Nephron progenitor cell (in vitro differentiated cells): ENCODE results near the gene PPP1R14D.

Experiments used
- DNase-seq: peaks from one replicate; pipeline ENCODE4 v3.0.0; 2021
- H3K27ac Mint-ChIP-seq: 2 replicates; pipeline ENCODE4 v1.8.0; 2021; ENCODE audit warnings: mild to moderate bottlenecking, moderate library complexity, mixed read lengths
- H3K27me3 Mint-ChIP-seq: 2 replicates; pipeline ENCODE4 v1.8.0; 2021; ENCODE audit warnings: mild to moderate bottlenecking, low read depth, mixed read lengths; ENCODE audit not compliant: poor library complexity
- H3K36me3 Mint-ChIP-seq: 2 replicates; pipeline ENCODE4 v1.8.0; 2021; ENCODE audit warnings: low read depth, mixed read lengths
- H3K4me1 Mint-ChIP-seq: 2 replicates; pipeline ENCODE4 v1.8.0; 2021; ENCODE audit warnings: mixed read lengths
- H3K4me3 Mint-ChIP-seq: 2 replicates; pipeline ENCODE4 v1.8.0; 2021; ENCODE audit warnings: mild to moderate bottlenecking, moderate library complexity, mixed read lengths
- H3K9me3 Mint-ChIP-seq: 2 replicates; pipeline ENCODE4 v1.8.0; 2021; ENCODE audit warnings: mild to moderate bottlenecking, moderate library complexity, mixed read lengths
- TF ChIP-seq, protein P1 (sequence below): fragments of 200-600 bp; sonication (generic); IDR thresholded peaks from 2 replicates; pipeline ENCODE4 v1.5.0; 2021; ENCODE audit warnings: antibody characterized with exemption

Gene PPP1R14D

DNA sequence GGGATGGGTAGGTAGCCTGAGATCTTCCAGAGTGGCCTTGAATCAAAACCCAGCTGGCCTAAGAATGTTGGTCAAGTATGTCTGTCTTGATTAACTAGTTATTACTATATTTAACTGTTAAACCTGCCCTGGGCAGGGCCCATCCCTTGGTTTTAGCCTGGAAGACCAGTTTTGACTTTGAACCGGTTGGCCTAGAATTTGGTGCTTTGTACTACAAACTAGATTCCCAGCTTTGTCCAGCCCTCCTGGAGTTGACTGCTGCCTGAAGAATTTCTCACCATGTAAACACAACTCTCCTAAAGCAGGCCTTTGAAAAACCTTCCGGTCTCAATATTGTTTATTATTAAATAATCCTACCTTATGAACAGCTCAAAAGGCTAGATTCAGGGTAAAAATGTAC lies 42.7 kb downstream of the PPP1R14D start:
- Mint-ChIP-seq H3K27me3 (peaks cover 3% of the 10 kb centered on the region), H3K9me3 (no peaks in the 10 kb centered on the region), H3K36me3 (no peaks in the 10 kb centered on the region), H3K4me3 (no peak overlapping the region), H3K4me1 (peaks cover 12% of the 10 kb centered on the region), H3K27ac (peak overlapping the region; percentile 29)
- no peak for DNase-seq
- TF ChIP-seq, protein P1, sequence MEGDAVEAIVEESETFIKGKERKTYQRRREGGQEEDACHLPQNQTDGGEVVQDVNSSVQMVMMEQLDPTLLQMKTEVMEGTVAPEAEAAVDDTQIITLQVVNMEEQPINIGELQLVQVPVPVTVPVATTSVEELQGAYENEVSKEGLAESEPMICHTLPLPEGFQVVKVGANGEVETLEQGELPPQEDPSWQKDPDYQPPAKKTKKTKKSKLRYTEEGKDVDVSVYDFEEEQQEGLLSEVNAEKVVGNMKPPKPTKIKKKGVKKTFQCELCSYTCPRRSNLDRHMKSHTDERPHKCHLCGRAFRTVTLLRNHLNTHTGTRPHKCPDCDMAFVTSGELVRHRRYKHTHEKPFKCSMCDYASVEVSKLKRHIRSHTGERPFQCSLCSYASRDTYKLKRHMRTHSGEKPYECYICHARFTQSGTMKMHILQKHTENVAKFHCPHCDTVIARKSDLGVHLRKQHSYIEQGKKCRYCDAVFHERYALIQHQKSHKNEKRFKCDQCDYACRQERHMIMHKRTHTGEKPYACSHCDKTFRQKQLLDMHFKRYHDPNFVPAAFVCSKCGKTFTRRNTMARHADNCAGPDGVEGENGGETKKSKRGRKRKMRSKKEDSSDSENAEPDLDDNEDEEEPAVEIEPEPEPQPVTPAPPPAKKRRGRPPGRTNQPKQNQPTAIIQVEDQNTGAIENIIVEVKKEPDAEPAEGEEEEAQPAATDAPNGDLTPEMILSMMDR, result no peak

DNA sequence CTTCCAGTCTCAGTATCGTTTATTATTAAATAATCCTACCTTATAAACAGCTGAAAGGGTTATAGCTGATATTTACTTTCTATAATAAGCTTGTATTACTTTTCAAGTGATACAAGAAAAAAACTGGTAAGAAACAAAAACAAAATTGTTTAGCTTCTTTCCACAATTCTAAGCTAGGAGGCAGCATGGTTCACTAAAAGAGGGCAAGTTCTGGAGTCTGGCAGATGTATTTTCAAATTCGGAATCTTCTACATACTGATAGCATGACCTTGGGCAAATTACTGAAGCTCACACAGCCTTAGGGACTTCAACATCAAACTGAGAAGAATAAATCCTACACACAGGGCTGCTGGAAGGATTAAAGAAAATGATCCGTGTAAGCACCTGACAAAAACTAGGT lies 43.3 kb downstream of the PPP1R14D start:
- H3K36me3 Mint-ChIP-seq, result no peaks in the 10 kb centered on the region
- H3K27ac Mint-ChIP-seq, result no peak overlapping the region
- peaks cover 12% of the 10 kb centered on the region for H3K4me1 Mint-ChIP-seq
- TF ChIP-seq, protein P1, result no peak
- H3K9me3 Mint-ChIP-seq, result no peaks in the 10 kb centered on the region
- H3K27me3 Mint-ChIP-seq, result peaks cover 3% of the 10 kb centered on the region
- no peak for DNase-seq
- no peak overlapping the region for H3K4me3 Mint-ChIP-seq

DNA sequence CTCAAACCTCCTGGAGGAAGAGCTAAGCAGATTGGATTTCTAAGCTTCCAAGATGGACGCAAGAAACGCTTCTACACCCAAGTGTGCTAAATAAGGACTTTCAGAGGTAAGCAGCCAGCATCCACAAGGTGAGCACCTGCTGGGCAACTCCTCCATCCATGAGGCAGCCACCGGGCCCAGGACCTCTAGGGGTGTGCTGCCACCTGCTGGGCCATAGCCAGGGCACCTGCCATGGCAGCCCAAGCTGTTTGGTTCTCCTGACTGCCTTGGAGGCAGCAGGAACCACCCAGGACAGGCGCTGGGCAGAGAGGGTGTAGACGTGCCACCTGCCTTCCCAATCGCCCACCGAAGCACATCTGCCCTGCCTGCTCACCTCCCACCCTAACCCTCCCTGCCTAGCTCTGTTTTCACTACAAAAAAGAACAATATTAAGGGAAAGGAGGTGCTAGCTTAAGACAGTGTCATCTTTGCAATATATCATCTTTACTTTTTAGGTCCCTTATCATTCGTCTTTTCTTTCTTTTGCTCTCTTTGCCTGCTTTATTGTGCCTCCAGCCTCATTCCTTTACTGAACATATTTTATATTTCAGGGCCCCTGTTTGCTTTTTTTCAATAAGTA lies 45.8 kb downstream of the PPP1R14D start:
- Mint-ChIP-seq H3K27ac (peak overlapping the region; percentile 7), H3K27me3 (no peaks in the 10 kb centered on the region)

DNA sequence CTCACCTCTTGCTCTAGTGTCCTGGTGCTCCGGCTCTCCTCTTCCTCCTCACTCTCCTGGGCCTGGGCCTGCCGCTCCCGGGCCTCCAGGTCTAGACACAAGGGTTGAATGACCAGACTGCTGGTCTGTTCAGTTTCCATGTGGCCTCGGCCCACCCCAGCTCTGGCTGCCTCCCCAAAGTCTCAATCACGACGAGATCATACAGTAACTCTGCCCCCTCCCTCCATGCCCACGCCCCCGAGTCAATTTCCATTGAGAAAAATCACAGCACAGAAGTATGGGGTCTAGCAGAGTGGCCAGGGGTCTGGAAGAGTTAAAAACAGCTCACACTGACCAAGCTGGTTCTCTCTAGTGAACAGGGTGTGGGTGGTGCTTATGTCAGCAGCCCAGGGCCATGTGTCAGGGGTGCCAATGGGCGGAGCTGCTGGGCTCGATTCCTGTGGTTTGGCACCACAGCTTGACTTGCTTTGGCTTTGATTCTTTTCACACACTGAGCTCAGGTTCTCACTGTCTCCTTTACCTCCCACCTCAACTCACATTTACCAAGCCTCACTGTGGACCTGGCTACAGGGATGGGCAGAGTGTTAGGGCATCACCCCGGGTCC lies 51.9 kb downstream of the PPP1R14D start:
- Mint-ChIP-seq H3K27ac (peak overlapping the region; percentile 32), H3K36me3 (peaks cover 23% of the 10 kb centered on the region), H3K9me3 (no peaks in the 10 kb centered on the region), H3K4me3 (no peak overlapping the region), H3K4me1 (no peaks in the 10 kb centered on the region), H3K27me3 (no peaks in the 10 kb centered on the region)
- DNase-seq, result no peak
- TF ChIP-seq, protein P1, result no peak

More for the DNA sequence above, 45.8 kb downstream of the PPP1R14D start:
- TF ChIP-seq, protein P1, result peak; percentile 69
- Mint-ChIP-seq H3K4me3 (no peak overlapping the region), H3K36me3 (peaks cover 7% of the 10 kb centered on the region), H3K4me1 (no peaks in the 10 kb centered on the region), H3K9me3 (no peaks in the 10 kb centered on the region)
- DNase-seq, result peak; percentile 67

DNA sequence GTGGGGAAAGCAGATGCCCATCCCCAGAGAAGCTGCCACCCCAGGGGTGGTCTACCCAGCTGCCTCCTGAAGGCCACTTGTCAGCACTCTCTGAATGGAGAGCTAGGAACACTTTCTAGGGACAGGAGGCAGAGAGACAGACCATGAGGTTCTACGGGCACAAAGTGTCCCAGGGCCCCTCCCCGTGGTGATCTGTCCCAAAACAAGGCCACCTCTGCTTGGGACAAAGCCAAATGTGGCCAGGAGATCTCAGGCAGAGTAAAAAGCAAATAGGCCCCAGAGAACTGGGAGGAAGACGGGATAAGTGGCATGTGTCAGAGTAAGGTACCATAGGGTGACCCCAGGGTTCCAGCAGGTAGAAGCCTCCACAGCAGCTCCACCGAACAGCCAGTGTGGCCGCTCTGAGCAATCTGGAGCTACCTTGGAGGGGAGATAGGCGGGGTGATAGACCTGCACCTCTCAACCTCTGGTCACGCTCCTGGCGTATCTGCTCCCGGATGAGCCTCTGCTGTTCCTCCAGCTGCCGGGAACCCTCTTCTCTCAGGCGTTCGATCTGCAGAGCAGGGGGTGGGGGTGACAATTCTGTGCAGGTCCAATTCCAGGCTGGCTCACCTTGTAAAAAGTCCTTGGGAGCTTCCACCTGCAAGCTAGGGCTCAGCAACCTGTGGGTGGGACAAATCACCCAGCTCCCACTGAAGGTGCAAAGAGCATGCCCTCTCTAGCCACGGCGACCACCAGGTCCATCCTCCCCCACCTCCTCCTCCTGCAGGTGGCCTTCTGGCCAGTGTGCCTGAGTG lies 52.6 kb downstream of the PPP1R14D start:
- Mint-ChIP-seq H3K9me3 (no peaks in the 10 kb centered on the region), H3K4me1 (no peaks in the 10 kb centered on the region), H3K27ac (no peak overlapping the region), H3K27me3 (no peaks in the 10 kb centered on the region), H3K4me3 (no peak overlapping the region), H3K36me3 (peaks cover 23% of the 10 kb centered on the region)
- DNase-seq, result no peak
- TF ChIP-seq, protein P1, result no peak
